SKM-1 treated with dmso at 0.1 percent for 144 hours (cell line): ENCODE measurements around the gene STOX1.
"Not testable (repeated sequence)": the region's sequence is repeated elsewhere in the genome, so short reads cannot be mapped to it uniquely, and the experiment has no call there.

Experiments
- DNase-seq: peaks from one replicate; lab custom pipeline; 2025; ENCODE audit not compliant: unreplicated experiment; lab: John Stamatoyannopoulos, UW

STOX1 gene, protein sequence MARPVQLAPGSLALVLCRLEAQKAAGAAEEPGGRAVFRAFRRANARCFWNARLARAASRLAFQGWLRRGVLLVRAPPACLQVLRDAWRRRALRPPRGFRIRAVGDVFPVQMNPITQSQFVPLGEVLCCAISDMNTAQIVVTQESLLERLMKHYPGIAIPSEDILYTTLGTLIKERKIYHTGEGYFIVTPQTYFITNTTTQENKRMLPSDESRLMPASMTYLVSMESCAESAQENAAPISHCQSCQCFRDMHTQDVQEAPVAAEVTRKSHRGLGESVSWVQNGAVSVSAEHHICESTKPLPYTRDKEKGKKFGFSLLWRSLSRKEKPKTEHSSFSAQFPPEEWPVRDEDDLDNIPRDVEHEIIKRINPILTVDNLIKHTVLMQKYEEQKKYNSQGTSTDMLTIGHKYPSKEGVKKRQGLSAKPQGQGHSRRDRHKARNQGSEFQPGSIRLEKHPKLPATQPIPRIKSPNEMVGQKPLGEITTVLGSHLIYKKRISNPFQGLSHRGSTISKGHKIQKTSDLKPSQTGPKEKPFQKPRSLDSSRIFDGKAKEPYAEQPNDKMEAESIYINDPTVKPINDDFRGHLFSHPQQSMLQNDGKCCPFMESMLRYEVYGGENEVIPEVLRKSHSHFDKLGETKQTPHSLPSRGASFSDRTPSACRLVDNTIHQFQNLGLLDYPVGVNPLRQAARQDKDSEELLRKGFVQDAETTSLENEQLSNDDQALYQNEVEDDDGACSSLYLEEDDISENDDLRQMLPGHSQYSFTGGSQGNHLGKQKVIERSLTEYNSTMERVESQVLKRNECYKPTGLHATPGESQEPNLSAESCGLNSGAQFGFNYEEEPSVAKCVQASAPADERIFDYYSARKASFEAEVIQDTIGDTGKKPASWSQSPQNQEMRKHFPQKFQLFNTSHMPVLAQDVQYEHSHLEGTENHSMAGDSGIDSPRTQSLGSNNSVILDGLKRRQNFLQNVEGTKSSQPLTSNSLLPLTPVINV

DNA sequence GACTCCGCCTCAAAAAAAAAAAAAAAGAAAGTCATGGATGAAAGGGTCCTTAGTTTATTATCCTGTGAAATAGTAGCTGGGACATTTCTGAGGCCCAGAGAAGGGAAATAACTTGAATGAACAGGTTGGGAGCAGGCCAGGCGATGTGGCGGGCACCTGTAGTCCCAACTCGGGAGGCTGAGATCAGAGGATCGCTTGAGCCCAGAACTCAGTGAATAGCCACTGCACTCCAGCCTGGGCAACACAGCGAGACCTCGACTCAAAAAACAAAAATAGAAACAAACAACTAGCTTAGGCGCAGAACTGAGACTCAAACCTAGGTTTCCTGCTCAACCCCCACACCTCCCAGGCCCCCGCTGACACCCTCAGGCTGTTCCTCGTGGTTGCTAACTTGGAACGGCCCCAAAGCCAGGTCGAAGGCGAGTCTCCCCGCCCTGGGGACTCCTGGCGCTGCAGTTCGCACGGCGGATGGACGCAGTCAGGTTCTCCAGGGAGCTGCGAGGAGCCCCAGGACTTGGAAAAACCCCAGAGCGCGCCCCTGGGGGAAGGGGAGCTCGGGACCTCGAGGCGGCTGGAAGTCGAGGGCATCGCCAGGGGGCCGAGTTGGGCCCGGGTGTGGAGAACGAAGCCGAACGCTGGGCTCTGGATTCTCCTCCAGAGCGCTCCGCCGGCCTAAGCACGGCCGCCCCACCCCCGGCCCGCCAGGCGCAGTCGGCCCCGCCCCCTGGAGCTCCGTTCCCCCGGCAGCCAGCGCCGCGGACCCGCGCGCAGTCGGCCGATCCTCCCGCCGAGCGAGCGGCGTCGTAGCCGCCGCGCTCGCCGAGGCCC lies at the start of gene STOX1:
STOX1 (plus strand) TSS at position 768 of the 828 bp plus-strand sequence. CDS start 93 bp downstream, outside the sequence.
- DNase-seq = peak; percentile 63

DNA sequence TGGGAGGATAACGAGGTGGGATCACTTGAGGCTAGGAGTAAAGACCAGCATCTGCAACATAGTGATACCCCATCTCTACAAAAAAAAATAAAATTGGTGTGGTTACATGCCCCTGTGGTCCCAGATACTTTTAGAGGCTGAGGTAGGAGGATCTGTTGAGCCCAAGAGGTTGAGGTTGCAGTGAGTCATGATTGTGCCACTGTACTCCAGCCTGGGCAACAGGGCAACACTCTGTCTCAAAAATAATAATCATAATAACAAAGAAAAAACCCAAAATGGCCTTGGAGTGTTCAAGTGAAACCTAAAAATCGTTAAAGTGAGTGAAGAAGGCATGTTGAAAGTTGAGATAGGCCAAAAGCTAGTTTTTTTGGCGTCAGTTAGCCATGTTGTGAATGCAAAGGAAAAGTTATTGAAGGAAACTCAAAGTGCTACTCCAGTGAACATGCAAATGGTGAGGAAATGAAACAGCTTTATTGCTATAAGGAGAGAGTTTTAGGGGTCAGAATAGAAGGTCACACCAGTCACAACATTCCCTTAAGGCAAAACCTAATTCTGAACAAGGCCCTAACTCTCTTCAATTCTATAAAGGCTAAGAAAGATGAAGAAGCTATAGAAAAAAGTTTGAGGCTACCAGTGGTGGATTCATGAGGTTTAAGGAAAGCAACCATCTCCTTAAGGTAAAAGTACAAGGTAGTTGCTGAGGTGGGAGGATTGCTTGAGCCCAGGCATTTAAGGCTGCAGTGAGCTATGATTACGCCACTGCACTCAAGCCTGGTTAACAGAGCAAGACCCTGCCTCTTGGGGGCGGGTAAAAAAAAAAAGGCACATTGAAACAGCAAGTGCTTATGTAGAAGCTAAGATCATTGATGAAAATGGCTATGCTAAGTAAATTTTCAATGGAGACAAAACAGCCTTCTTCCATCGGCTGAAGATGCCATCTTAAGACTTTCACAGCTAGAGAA lies 45.4 kb upstream of the STOX1 start:
- DNase-seq = no peak

DNA sequence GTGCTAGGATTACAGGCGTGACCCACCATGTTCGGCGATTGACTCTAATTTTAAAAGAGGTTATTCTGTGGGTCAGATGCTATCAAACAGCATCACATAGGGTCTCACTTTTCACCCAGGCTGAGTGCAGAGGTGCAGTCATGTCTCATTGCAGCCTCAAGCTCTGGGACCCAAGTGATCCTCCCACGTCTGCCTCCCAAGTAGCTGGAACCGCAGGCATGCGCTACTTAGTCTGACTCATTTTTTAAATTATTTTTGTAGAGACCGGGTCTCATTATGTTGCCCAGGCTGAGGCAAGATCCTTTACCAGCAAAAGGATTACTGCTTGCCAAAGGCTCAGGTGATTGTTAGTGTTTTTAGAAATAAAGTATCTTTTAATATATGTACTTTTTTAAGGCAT lies 42.9 kb upstream of the STOX1 start:
- DNase-seq = no peak

DNA sequence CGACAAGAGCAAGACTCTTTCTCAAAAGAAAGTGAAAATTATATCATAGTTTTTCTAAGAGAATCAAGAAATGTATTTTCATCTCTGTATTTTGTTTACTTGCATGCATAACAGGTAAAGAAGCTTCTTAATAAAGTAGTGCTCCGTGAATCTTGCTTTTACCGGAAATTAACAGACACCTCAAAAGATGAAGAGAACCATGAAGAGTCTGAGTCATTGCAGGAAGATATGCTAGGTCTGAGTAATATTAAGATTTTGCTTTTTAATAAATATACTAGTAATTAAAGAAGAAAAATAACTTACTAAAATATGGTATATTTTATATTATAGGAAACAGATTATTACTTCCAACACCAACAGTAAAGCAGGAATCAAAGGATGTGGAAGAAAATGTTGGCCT lies 39.5 kb upstream of the STOX1 start:
- no peak for DNase-seq

DNA sequence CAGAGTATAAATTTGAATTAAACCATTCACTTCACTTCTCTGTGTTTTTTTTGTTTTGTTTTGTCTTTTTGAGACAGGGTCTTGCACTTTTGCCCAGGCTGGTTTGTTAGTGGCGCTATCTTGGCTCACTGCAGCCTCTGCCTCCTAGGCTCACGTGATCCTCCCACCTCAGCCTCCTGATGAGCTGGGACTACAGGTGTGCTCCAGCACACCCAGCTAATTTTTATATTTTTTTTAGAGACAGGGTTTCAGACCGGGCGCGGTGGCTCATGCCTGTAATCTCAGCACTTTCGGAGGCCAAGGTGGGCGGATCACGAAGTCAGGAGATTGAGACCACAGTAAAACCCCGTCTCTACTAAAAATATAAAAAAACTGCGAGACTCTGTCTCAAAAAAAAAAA lies 36.9 kb upstream of the STOX1 start:
- DNase-seq = no peak

DNA sequence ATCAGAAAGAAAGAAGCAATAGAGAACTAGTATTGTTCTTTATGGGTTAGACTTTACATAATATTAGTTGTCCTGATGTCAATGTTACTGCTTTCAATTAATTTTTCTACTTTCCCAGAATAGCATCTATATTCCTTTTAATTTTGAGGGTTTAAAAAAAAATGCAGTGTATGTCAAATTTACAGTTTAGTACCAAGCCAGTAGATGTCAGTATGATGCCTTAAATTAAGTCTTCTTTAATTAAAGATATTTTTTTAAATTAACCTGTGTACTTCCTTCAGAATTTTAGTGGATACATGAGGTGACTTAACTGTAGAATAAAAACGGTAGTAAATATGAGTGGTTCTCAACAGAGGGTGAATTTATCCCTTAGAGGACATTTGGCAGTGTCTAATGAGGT lies 35.2 kb upstream of the STOX1 start:
- no peak for DNase-seq

DNA sequence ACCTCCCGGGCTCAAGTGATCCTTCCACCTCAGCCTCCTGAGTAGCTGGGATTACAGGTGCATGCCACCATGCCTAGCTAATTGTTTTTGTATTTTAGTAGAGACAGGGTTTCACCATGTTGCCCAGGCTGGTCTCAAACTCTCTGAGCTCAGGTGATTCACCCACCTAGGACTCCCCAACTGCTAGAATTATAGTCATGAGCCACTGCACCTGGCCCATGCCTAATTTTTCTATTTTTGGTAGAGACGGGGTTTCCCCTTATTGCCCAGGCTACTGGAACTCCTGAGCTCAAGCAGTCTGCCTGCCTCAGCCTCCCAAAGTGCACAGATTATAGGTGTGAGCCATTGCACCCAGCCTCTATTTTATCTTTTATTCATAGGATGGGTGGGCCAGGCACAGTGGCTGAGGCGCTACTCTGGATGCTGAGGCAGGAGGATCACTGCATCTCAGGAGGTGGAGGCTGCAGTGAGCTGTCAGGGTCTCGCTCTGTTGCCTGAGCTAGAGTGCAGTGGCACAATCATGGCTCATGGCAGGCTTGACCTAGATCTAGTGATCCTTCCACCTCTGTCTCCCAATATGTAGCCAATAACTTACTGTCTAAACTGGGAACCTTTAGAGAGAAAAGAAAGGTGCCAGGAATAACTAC lies 31.3 kb upstream of the STOX1 start:
- DNase-seq = no peak

DNA sequence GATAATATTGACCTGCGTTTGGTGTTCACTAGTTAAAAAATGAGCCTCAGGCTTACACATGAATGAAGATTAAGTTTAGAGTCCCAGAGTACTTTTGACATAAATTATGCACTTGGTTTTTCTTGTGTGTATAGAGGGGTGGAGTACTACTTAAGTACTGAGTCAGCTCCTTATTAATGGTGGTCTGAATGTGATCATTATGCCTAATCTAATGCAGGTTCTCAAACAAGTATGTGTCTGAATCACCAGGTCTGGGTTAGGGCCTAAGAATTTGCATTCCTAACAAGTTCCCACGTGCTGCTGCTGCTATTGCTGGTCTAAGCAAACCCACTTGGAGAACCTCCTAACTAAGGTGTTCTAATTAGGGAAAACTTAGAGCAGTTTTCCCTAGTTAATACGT lies 30.7 kb upstream of the STOX1 start:
- DNase-seq = no peak

DNA sequence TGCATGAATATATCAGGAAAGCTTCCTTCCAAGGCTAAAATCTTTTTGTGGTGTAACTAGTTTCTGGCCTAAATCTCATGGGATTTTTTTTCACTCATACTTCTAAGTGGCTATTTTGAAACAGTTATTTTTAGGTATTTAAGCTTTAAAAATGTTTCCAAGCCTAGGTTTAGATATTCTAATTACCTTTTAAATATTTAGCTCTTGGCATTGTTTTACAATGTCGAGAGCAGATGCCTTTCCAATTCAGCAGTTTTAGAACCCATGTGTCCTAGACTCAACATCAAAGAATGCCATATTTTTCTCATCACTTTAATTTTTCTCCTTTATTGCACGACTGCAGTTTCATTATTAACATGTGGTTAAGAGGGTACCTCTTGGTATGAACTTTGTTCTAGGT lies 27.1 kb upstream of the STOX1 start:
- DNase-seq = no peak

DNA sequence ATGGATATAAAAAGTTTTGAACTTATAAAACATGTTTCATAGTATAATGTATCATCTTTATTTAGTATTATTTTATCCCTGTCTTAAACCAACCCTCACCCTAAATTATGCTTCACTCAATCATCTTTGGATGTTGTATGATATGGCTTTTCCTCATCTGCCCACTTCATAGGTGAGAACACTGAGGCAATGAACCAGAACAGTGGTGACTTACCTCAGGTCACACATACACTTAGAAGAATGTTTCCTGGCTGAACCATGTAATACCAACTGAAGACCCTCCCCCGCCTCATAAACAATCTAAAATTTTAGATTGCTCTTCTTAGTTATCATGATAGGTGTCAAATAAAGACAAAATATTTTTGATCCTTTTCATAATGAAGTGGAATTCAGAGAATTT lies 22.6 kb upstream of the STOX1 start:
- no peak for DNase-seq

DNA sequence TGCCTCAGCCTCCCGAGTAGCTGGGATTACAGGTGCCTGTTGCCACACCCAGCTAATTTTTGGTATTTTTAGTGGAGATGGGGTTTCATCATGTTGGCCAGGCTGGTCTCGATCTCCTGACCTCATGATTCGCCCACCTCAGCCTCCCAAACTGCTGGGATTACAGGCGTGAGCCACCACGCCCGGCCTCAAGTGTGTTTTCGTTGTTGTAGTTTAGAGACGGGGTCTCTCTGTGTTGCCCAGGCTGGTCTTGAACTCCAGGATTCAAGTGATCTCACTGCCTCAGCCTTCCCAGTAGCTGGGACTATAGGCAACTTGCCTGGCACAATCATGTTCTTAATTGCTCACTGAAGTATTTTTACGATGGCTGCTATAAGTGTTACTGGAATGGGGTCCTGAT lies 16.5 kb upstream of the STOX1 start:
- DNase-seq = not testable (repeated sequence)

DNA sequence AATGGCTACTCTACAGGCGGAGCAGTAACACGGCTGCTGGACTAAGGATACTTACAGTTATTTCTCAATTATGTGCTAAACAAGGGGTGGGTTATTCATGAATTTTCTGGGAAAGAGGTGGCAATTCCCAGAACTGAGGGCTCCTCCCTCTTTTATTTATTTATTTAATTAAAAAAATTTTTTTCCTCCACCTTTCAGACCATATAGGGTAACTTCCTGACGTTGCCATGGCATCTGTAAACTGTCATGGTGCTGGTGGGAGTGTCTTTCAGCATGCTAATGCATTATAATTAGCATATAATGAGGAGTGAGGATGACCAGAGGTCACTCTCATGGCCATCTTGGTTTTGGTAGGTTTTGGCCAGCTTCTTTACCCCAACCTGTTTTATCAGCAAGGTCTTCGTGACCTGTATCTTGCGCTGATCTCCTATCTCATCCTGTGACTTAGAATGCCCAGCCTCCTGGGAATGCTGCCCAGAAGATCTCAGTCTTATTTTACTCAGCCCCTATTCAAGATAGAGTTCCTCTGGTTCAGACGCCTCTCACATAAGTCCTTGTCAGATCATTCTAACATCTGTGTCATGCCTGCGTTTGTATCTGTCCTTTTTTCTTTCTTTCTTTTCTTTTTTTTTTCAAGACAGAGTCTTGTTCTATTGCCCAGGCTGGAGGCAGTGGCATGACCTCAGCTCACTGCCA lies 15.9 kb upstream of the STOX1 start:
- no peak for DNase-seq

DNA sequence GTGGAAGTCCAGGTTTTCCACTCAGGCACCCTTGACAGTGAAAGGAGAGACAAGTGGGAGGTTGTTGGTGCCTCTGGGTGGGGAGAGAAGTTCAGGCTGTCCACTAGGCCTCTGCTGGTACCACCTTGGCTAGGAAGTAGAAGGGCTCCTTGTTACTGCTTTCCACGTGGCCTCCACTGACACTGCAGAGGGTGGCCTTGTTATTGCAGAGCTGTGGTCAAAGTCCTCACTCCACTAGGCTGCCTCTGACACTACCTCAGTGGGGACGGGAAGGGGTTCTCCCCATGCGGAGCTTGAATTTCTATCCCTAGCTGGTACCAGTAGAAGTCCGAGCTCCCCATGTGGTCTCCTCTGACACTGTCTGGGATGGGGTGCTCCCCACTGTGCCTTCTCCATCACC lies 14.9 kb upstream of the STOX1 start:
- DNase-seq = no peak

DNA sequence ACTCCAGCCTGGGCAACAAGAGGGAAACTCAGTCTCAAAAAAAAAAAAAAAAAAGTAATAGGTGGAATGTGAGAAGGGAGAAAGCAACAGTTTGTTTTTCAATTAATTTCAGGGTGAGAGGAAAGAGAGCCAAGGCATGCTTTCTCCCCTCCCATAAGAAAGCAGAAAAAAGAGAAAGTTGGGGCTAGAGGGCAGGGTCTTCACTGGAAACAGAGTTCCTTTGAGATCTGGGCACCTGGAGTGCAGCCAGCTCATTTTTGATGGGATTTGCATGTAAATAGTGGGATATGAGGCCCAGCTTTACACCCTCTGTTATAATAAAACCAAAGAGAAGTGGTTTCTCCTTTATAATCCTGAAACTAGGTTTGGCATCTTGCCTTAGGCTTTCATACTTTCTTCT lies 13.8 kb upstream of the STOX1 start:
- no peak for DNase-seq

DNA sequence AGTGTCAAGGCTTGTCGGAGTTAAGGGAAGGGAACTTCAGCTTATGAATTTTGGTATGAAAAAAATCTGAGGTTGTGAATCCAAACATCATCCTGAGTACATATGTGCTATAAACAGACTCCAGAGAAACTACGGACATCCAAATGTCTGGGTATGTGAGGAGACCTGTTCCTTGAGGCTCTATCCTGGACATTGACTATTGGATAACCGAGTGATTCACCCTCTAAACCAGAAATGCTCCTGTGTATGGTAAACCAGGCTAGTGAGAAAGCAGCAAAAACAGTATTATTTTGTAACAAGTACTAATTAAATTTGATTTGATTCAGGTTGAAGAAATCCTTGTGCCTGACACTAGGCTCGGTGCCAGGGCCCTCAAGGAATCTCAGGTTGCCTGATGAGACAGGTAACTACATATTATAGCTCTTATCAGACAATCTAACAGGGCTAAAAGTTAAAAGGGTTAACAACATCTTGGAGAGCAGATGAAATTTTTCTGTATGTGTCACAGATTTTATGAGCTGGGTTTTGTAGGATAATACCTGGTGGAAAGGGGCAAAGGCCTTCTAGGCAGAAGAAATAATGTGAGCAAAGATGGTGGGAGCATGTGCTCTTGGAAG lies 10.4 kb upstream of the STOX1 start:
- no peak for DNase-seq

DNA sequence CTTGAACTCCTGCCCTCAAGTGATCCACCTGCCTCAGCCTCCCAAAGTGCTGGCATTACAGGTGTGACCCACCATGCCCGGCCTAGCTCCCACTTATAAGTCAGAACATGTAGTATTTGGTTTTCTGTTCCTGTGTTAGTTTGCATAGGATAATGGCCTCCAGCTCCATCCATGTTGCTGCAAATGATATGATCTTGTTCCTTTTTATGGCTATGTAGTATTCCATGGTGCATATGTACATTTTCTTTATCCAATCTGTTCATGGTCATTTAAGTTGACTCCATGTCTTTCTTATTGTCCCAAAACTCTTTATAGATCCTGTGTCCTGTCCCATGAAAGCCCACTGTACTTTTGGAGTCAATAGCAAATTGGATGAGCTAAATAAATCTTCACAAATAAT lies 7.0 kb upstream of the STOX1 start:
- DNase-seq = not testable (repeated sequence)

DNA sequence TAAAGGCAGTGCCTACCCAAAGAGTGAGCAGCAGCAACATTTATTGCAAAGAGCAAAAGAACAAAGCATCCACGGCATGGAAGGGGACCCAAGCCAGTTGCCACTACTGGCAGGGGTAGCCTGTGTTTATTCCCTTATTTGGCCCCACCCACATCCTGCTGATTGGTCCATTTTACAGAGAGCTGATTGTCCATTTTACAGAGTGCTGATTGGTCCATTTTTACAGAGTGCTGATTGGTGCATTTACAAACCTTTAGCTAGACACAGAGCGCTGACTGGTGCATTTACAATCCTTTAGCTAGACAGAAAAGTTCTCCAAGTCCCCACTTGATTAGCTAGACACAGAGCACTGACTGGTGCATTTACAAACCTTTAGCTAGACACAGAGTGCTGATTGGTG lies 4.7 kb upstream of the STOX1 start:
- DNase-seq = not testable (repeated sequence)

DNA sequence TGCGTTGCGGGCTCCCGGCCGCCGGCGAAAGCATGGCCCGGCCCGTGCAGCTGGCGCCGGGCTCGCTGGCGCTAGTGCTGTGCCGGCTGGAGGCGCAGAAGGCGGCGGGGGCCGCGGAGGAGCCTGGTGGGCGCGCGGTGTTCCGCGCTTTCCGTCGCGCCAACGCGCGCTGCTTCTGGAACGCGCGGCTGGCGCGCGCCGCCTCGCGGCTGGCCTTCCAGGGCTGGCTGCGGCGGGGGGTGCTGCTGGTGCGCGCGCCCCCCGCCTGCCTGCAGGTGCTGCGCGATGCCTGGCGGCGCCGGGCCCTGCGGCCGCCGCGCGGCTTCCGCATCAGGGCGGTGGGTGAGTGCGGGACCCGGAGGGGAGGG lies 245 bp downstream of the STOX1 start:
- not testable (repeated sequence) for DNase-seq
